ENCODE results near the gene ROR2.

The ROR2 gene

DNA sequence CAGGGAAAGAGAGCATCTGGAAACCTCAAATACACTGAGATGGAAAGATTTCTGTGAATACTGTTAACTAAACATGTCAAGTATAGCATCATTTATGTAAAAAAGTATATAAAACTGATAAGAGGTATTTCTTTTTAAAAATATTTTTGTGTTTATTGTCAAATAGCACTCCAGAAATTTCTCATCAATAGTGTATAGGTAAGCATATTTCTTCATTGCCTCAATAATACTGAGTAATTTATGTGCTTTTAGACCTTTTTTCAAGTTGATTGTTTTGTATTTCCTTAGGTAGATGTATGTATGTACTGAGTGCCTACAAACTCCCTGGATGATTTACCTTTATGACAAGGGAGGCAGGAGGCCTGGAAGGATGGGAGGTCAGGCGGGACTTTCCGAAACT, 196.3 kb downstream of the ROR2 start:
- H3K79me2 ChIP-seq (ENCODE audit: insufficient read depth, low read length) = no peaks in the 10 kb centered on the region
- H3K9ac ChIP-seq (ENCODE audit: low read depth, low read length, poor library complexity, severe bottlenecking) = no peak overlapping the region
- H3K4me3 ChIP-seq (ENCODE audit: low read length, poor library complexity, severe bottlenecking) = no peak overlapping the region
- TF ChIP-seq, protein P1, sequence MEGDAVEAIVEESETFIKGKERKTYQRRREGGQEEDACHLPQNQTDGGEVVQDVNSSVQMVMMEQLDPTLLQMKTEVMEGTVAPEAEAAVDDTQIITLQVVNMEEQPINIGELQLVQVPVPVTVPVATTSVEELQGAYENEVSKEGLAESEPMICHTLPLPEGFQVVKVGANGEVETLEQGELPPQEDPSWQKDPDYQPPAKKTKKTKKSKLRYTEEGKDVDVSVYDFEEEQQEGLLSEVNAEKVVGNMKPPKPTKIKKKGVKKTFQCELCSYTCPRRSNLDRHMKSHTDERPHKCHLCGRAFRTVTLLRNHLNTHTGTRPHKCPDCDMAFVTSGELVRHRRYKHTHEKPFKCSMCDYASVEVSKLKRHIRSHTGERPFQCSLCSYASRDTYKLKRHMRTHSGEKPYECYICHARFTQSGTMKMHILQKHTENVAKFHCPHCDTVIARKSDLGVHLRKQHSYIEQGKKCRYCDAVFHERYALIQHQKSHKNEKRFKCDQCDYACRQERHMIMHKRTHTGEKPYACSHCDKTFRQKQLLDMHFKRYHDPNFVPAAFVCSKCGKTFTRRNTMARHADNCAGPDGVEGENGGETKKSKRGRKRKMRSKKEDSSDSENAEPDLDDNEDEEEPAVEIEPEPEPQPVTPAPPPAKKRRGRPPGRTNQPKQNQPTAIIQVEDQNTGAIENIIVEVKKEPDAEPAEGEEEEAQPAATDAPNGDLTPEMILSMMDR (conservative IDR thresholded peaks at IDR 0.05; ENCODE audit: low read length) = no peak
- TF ChIP-seq EZH2phosphoT487 (IDR thresholded peaks at IDR 0.05; ENCODE audit: borderline replicate concordance) = no peak
- no peaks in the 10 kb centered on the region for H3K36me3 ChIP-seq (ENCODE audit: insufficient read depth, low read length)
- no peak overlapping the region for H3K4me2 ChIP-seq (ENCODE audit: low read depth, low read length, poor library complexity, severe bottlenecking)
- no peaks in the 10 kb centered on the region for H3F3A ChIP-seq (ENCODE audit: low read depth)
- no peaks in the 10 kb centered on the region for H3K9me2 ChIP-seq (replicated peaks; ENCODE audit: low read depth, low read length)
- H3K4me1 ChIP-seq (ENCODE audit: insufficient read depth, low read length, poor library complexity, severe bottlenecking) = no peaks in the 10 kb centered on the region
- no peaks in the 10 kb centered on the region for H4K20me1 ChIP-seq (ENCODE audit: insufficient read depth, low read length, poor library complexity, severe bottlenecking)
- H2AFZ ChIP-seq (ENCODE audit: low read length) = no peak overlapping the region
- no peaks in the 10 kb centered on the region for H3K27me3 ChIP-seq (ENCODE audit: insufficient read depth, low read length, poor library complexity, severe bottlenecking)
- H3K9me3 ChIP-seq (ENCODE audit: insufficient read depth, low read depth, low read length) = no peaks in the 10 kb centered on the region

DNA sequence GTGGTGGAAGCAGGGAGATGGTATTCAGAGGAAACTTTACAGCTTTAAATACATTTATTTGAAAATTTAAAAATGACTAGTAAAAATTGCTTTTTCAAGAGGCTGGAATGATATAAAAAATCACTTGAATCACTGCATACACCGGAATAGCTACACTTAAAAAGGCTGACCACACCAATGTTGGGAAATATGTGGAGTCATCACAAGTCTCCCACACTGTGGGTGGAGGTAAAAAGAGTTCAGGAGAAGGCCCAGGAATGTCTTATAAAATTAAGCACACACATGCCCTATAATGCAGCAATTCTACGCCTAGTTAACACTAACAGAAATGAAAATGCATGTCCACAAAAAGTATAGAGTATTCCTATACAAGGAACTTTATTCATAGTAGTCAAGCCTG, 198.1 kb downstream of the ROR2 start:
- no peaks in the 10 kb centered on the region for H3K4me1 ChIP-seq (ENCODE audit: insufficient read depth, low read length, poor library complexity, severe bottlenecking)
- TF ChIP-seq EZH2phosphoT487 (IDR thresholded peaks at IDR 0.05; ENCODE audit: borderline replicate concordance) = no peak
- TF ChIP-seq, protein P1 (conservative IDR thresholded peaks at IDR 0.05; ENCODE audit: low read length) = no peak
- H3K9me3 ChIP-seq (ENCODE audit: insufficient read depth, low read depth, low read length) = no peaks in the 10 kb centered on the region
- no peaks in the 10 kb centered on the region for H3F3A ChIP-seq (ENCODE audit: low read depth)
- H3K27me3 ChIP-seq (ENCODE audit: insufficient read depth, low read length, poor library complexity, severe bottlenecking) = no peaks in the 10 kb centered on the region
- no peaks in the 10 kb centered on the region for H3K36me3 ChIP-seq (ENCODE audit: insufficient read depth, low read length)
- no peak overlapping the region for H2AFZ ChIP-seq (ENCODE audit: low read length)
- no peak overlapping the region for H3K4me3 ChIP-seq (ENCODE audit: low read length, poor library complexity, severe bottlenecking)
- H3K9me2 ChIP-seq (replicated peaks; ENCODE audit: low read depth, low read length) = no peaks in the 10 kb centered on the region
- H3K4me2 ChIP-seq (ENCODE audit: low read depth, low read length, poor library complexity, severe bottlenecking) = no peak overlapping the region
- no peak overlapping the region for H3K9ac ChIP-seq (ENCODE audit: low read depth, low read length, poor library complexity, severe bottlenecking)
- no peaks in the 10 kb centered on the region for H3K79me2 ChIP-seq (ENCODE audit: insufficient read depth, low read length)
- no peaks in the 10 kb centered on the region for H4K20me1 ChIP-seq (ENCODE audit: insufficient read depth, low read length, poor library complexity, severe bottlenecking)

DNA sequence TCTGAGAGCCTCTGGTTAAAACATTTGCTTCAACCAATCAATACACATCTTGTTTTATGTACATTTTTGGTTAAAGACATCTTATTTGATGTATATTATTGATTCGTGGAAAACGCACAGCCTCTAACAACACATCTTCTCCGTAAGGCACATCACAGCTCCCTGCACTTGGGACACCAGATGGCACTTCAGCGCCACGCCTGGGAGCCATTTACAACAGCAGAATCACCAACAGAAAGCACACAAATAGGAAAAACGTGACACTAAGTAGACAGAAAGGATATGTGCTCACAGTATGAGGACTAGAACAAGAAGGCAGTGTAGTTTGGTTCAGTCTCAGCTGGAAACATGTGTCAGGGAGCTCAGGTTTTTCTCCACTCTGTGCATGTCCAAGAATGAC, 199.7 kb downstream of the ROR2 start:
- Histone ChIP-seq H3K4me3 (ENCODE audit: low read length, poor library complexity, severe bottlenecking) (no peak overlapping the region), H3K9me3 (ENCODE audit: insufficient read depth, low read depth, low read length) (no peaks in the 10 kb centered on the region), H3K36me3 (ENCODE audit: insufficient read depth, low read length) (no peaks in the 10 kb centered on the region), H4K20me1 (ENCODE audit: insufficient read depth, low read length, poor library complexity, severe bottlenecking) (no peaks in the 10 kb centered on the region), H3F3A (ENCODE audit: low read depth) (no peaks in the 10 kb centered on the region), H3K4me2 (ENCODE audit: low read depth, low read length, poor library complexity, severe bottlenecking) (no peak overlapping the region), H3K27me3 (ENCODE audit: insufficient read depth, low read length, poor library complexity, severe bottlenecking) (no peaks in the 10 kb centered on the region), H3K79me2 (ENCODE audit: insufficient read depth, low read length) (no peaks in the 10 kb centered on the region), H3K9ac (ENCODE audit: low read depth, low read length, poor library complexity, severe bottlenecking) (no peak overlapping the region), H3K9me2 (replicated peaks; ENCODE audit: low read depth, low read length) (no peaks in the 10 kb centered on the region), H2AFZ (ENCODE audit: low read length) (no peak overlapping the region), H3K4me1 (ENCODE audit: insufficient read depth, low read length, poor library complexity, severe bottlenecking) (no peaks in the 10 kb centered on the region)
- TF ChIP-seq, protein P1 (conservative IDR thresholded peaks at IDR 0.05; ENCODE audit: low read length) = 0 out of 2 replicates have a peak, but pooled peaks have one; percentile 15
- TF ChIP-seq EZH2phosphoT487 (IDR thresholded peaks at IDR 0.05; ENCODE audit: borderline replicate concordance) = no peak
